ENCODE data around the gene KRTAP3-2.
A peak's percentile ranks its signal among the peaks of the same experiment; 100 is the strongest.

Gene KRTAP3-2

GRCh38 chr17:40980117-40980516 lies 19.6 kb downstream of the KRTAP3-2 start:
- no peak for TF ChIP-seq CTCF (IDR thresholded peaks at IDR 0.05; ENCODE audit: low read depth, low read length)
- H3K4me3 ChIP-seq (ENCODE audit: low read depth, low read length): no peak overlapping the region

GRCh38 chr17:40978575-40979151 lies 21.0 kb downstream of the KRTAP3-2 start:
- TF ChIP-seq CTCF (IDR thresholded peaks at IDR 0.05; ENCODE audit: low read depth, low read length): no peak
- H3K4me3 ChIP-seq (ENCODE audit: low read depth, low read length): no peak overlapping the region

GRCh38 chr17:40975516-40975915 lies 24.2 kb downstream of the KRTAP3-2 start:
- TF ChIP-seq CTCF (IDR thresholded peaks at IDR 0.05; ENCODE audit: low read depth, low read length): no peak
- H3K4me3 ChIP-seq (ENCODE audit: low read depth, low read length): no peak overlapping the region

- no peak overlapping the region for H3K4me3 ChIP-seq (ENCODE audit: low read depth, low read length)
- no peak for TF ChIP-seq CTCF (IDR thresholded peaks at IDR 0.05; ENCODE audit: low read depth, low read length)
These were observed 25.3 kb downstream of the KRTAP3-2 start for GRCh38 chr17:40974366-40974765.

GRCh38 chr17:40967582-40967981 lies 32.1 kb downstream of the KRTAP3-2 start:
- H3K4me3 ChIP-seq (ENCODE audit: low read depth, low read length): no peak overlapping the region
- no peak for TF ChIP-seq CTCF (IDR thresholded peaks at IDR 0.05; ENCODE audit: low read depth, low read length)

- TF ChIP-seq CTCF (IDR thresholded peaks at IDR 0.05; ENCODE audit: low read depth, low read length): no peak
- no peak within 1 kb of the TSS for H3K4me3 ChIP-seq (ENCODE audit: low read depth, low read length)
These were observed 32.9 kb downstream of the KRTAP3-2 start, which contains the start of gene KRT39 for GRCh38 chr17:40966848-40967247. Gene KRT39, minus strand, starts transcription at chr17:40966948. Its CDS starts 92 bp downstream, at chr17:40966856.

GRCh38 chr17:40963838-40964237 lies 35.9 kb downstream of the KRTAP3-2 start:
- TF ChIP-seq CTCF (IDR thresholded peaks at IDR 0.05; ENCODE audit: low read depth, low read length): peak; percentile 43; the same call in 1 of the 2 replicates

More at GRCh38 chr17:40963838-40964237, 35.9 kb downstream of the KRTAP3-2 start:
- H3K4me3 ChIP-seq (ENCODE audit: low read depth, low read length): no peak overlapping the region
